Activated CD8-positive, alpha-beta memory T cell treated with anti-CD3 and anti-CD28 coated beads, Interleukin-2, amount 10 ng/mL, durations not matched to agents 7 days and 5 days (primary cell): ENCODE results near the gene NUDT14. TPM values are rescaled to one million over a fixed set of nuclear protein-coding genes. Genes with fewer than 3 reads are reported as not detected.

Source experiments
- ATAC-seq: fragments of 150-1000 bp; cut with Tn5 transposase; one replicate; pipeline ENCODE4 v1.10.0; 2021; ENCODE audit warnings: moderate library complexity
- CTCF ChIA-PET: fragments of 350-600 bp; sonication (Branson Sonifier 250); formaldehyde crosslinking; loops from one replicate; lab custom pipeline; 2021; ENCODE audit warnings: antibody characterized with exemption; lab: Charles Lee
- DNase-seq: peaks from one replicate; pipeline ENCODE4 v3.0.0-alpha.2; 2020
- H3K27ac Mint-ChIP-seq: one replicate; pipeline ENCODE4 v1.8.0; 2021; ENCODE audit warnings: mild to moderate bottlenecking, mixed read lengths
- H3K27me3 Mint-ChIP-seq: one replicate; pipeline ENCODE4 v1.8.0; 2021; ENCODE audit warnings: mixed read lengths
- H3K36me3 Mint-ChIP-seq: one replicate; pipeline ENCODE4 v1.8.0; 2021; ENCODE audit warnings: mild to moderate bottlenecking, mixed read lengths
- H3K4me1 Mint-ChIP-seq: one replicate; pipeline ENCODE4 v1.8.0; 2021; ENCODE audit warnings: mixed read lengths
- H3K4me3 Mint-ChIP-seq: one replicate; pipeline ENCODE4 v1.8.0; 2021; ENCODE audit warnings: mild to moderate bottlenecking, moderate library complexity, mixed read lengths
- H3K9me3 Mint-ChIP-seq: one replicate; pipeline ENCODE4 v1.8.0; 2022; ENCODE audit warnings: low read depth, mixed read lengths
- total RNA-seq, 2 experiments: library from RNA; stranded (reverse); gene quantifications; one replicate each; pipeline ENCODE4 v1.2.3, GENCODE V29; 2021

The NUDT14 gene
- total RNA-seq, 2 experiments from 2014 or later, result 16.2 to 20.9 TPM

- no peak overlapping the region for H3K4me3 Mint-ChIP-seq
- DNase-seq (no peak), ATAC-seq (no peak)
- H3K4me1 Mint-ChIP-seq, result no peaks in the 10 kb centered on the region
- H3K27ac Mint-ChIP-seq, result no peak overlapping the region
- H3K9me3 Mint-ChIP-seq, result peaks cover 5% of the 10 kb centered on the region
- H3K36me3 Mint-ChIP-seq, result no peaks in the 10 kb centered on the region
- H3K27me3 Mint-ChIP-seq, result no peaks in the 10 kb centered on the region
- CTCF ChIA-PET, result no interaction called here
These were observed 40.5 kb downstream of the NUDT14 start for GRCh38 chr14:105140581-105140980.

- H3K4me1 Mint-ChIP-seq, result no peaks in the 10 kb centered on the region
- DNase-seq, result no peak
- no peaks in the 10 kb centered on the region for H3K27me3 Mint-ChIP-seq
- no peaks in the 10 kb centered on the region for H3K36me3 Mint-ChIP-seq
- no peak overlapping the region for H3K4me3 Mint-ChIP-seq
- no peak for ATAC-seq
- no peak overlapping the region for H3K27ac Mint-ChIP-seq
- CTCF ChIA-PET, result no interaction called here
- peaks cover 5% of the 10 kb centered on the region for H3K9me3 Mint-ChIP-seq
These were observed 41.3 kb downstream of the NUDT14 start for GRCh38 chr14:105139831-105140239.

GRCh38 chr14:105139212-105139825 is 41.8 kb downstream of the NUDT14 start:
- CTCF ChIA-PET, result no interaction called here
- H3K4me3 Mint-ChIP-seq, result no peak overlapping the region
- DNase-seq (no peak), ATAC-seq (no peak)
- H3K27me3 Mint-ChIP-seq, result no peaks in the 10 kb centered on the region
- no peaks in the 10 kb centered on the region for H3K36me3 Mint-ChIP-seq
- no peaks in the 10 kb centered on the region for H3K4me1 Mint-ChIP-seq
- peaks cover 5% of the 10 kb centered on the region for H3K9me3 Mint-ChIP-seq
- no peak overlapping the region for H3K27ac Mint-ChIP-seq

GRCh38 chr14:105138551-105139111 is 42.5 kb downstream of the NUDT14 start:
- H3K27me3 Mint-ChIP-seq, result no peaks in the 10 kb centered on the region
- H3K36me3 Mint-ChIP-seq, result no peaks in the 10 kb centered on the region
- H3K4me3 Mint-ChIP-seq, result no peak overlapping the region
- peaks cover 5% of the 10 kb centered on the region for H3K9me3 Mint-ChIP-seq
- CTCF ChIA-PET, result no interaction called here
- H3K27ac Mint-ChIP-seq, result no peak overlapping the region
- H3K4me1 Mint-ChIP-seq, result no peaks in the 10 kb centered on the region
- ATAC-seq, result no peak
- DNase-seq, result no peak

GRCh38 chr14:105138021-105138541 is 43.0 kb downstream of the NUDT14 start:
- no peaks in the 10 kb centered on the region for H3K36me3 Mint-ChIP-seq
- no peaks in the 10 kb centered on the region for H3K4me1 Mint-ChIP-seq
- no peak overlapping the region for H3K4me3 Mint-ChIP-seq
- CTCF ChIA-PET, result no interaction called here
- peaks cover 5% of the 10 kb centered on the region for H3K27me3 Mint-ChIP-seq
- no peak for DNase-seq
- H3K27ac Mint-ChIP-seq, result no peak overlapping the region
- peaks cover 5% of the 10 kb centered on the region for H3K9me3 Mint-ChIP-seq
- no peak for ATAC-seq

GRCh38 chr14:105137481-105138020 is 43.6 kb downstream of the NUDT14 start:
- DNase-seq (no peak), ATAC-seq (no peak)
- H3K27ac Mint-ChIP-seq, result no peak overlapping the region
- no peaks in the 10 kb centered on the region for H3K36me3 Mint-ChIP-seq
- CTCF ChIA-PET, result no interaction called here
- H3K4me3 Mint-ChIP-seq, result no peak overlapping the region
- H3K9me3 Mint-ChIP-seq, result peaks cover 5% of the 10 kb centered on the region
- H3K27me3 Mint-ChIP-seq, result peaks cover 9% of the 10 kb centered on the region
- H3K4me1 Mint-ChIP-seq, result no peaks in the 10 kb centered on the region

GRCh38 chr14:105136401-105137322 is 44.5 kb downstream of the NUDT14 start:
- H3K27ac Mint-ChIP-seq, result no peak overlapping the region
- H3K4me1 Mint-ChIP-seq, result no peaks in the 10 kb centered on the region
- peaks cover 5% of the 10 kb centered on the region for H3K9me3 Mint-ChIP-seq
- ATAC-seq (no peak), DNase-seq (no peak)
- H3K27me3 Mint-ChIP-seq, result peaks cover 9% of the 10 kb centered on the region
- no peaks in the 10 kb centered on the region for H3K36me3 Mint-ChIP-seq
- H3K4me3 Mint-ChIP-seq, result no peak overlapping the region
- CTCF ChIA-PET, result no interaction called here

GRCh38 chr14:105135700-105136395 is 45.3 kb downstream of the NUDT14 start:
- Mint-ChIP-seq H3K4me1 (no peaks in the 10 kb centered on the region), H3K27ac (no peak overlapping the region), H3K9me3 (peaks cover 5% of the 10 kb centered on the region), H3K4me3 (no peak overlapping the region), H3K27me3 (peaks cover 9% of the 10 kb centered on the region), H3K36me3 (no peaks in the 10 kb centered on the region)
- ATAC-seq (no peak), DNase-seq (no peak)
- CTCF ChIA-PET, result interaction anchor here (0.7 kb wide), 2 partner anchors 744 to 1234 kb away, joined by 3 read pairs; no protein-coding TSS in a partner anchor

GRCh38 chr14:105132921-105133654 is 48.0 kb downstream of the NUDT14 start:
- Mint-ChIP-seq H3K4me3 (no peak overlapping the region), H3K4me1 (no peaks in the 10 kb centered on the region), H3K27ac (no peak overlapping the region), H3K36me3 (no peaks in the 10 kb centered on the region), H3K9me3 (no peaks in the 10 kb centered on the region), H3K27me3 (peaks cover 17% of the 10 kb centered on the region)
- CTCF ChIA-PET, result no interaction called here
- DNase-seq, result no peak
- ATAC-seq, result no peak

GRCh38 chr14:105131241-105131640 is 49.9 kb downstream of the NUDT14 start:
- Mint-ChIP-seq H3K27me3 (peaks cover 17% of the 10 kb centered on the region), H3K27ac (no peak overlapping the region), H3K36me3 (no peaks in the 10 kb centered on the region), H3K9me3 (no peaks in the 10 kb centered on the region), H3K4me1 (no peaks in the 10 kb centered on the region), H3K4me3 (no peak overlapping the region)
- CTCF ChIA-PET, result no interaction called here
- DNase-seq (no peak), ATAC-seq (no peak)

- DNase-seq, result no peak
- Mint-ChIP-seq H3K27ac (no peak overlapping the region), H3K4me3 (no peak overlapping the region), H3K27me3 (peaks cover 30% of the 10 kb centered on the region), H3K4me1 (peaks cover 3% of the 10 kb centered on the region), H3K36me3 (no peaks in the 10 kb centered on the region), H3K9me3 (no peaks in the 10 kb centered on the region)
- no peak for ATAC-seq
- CTCF ChIA-PET, result interaction anchor here (0.7 kb wide), 1 partner anchor 34 kb away, joined by 3 read pairs; no protein-coding TSS in a partner anchor
These were observed 53.1 kb downstream of the NUDT14 start for GRCh38 chr14:105128059-105128458.

- Mint-ChIP-seq H3K27ac (no peak overlapping the region), H3K9me3 (peaks cover 4% of the 10 kb centered on the region)
These were observed 54.2 kb downstream of the NUDT14 start for GRCh38 chr14:105126981-105127329.

More at GRCh38 chr14:105126981-105127329, 54.2 kb downstream of the NUDT14 start:
- H3K4me3 Mint-ChIP-seq, result no peak overlapping the region
- peaks cover 29% of the 10 kb centered on the region for H3K27me3 Mint-ChIP-seq
- DNase-seq, result no peak
- H3K4me1 Mint-ChIP-seq, result peaks cover 3% of the 10 kb centered on the region
- CTCF ChIA-PET, result interaction anchor here (0.6 to 1.0 kb wide), 2 partner anchors 25 to 1291 kb away, joined by 3 to 4 read pairs; no protein-coding TSS in a partner anchor
- no peak for ATAC-seq
- H3K36me3 Mint-ChIP-seq, result no peaks in the 10 kb centered on the region
